ENCODE measurements around the gene RASAL1.

- TF ChIP-seq EZH2 (IDR thresholded peaks at IDR 0.05; ENCODE audit: low read depth), result no peak
- TF ChIP-seq CTCF (conservative IDR thresholded peaks at IDR 0.05), result no peak
Measured at GRCh38 chr12:113109872-113110599, 25.5 kb downstream of the RASAL1 start.

All from PC-9 (cell line).